OCI-LY3 (cell line): ENCODE results near the gene MAPK7.

Experiments
- EZH2phosphoT487 ChIP-seq: fragments of 200-600 bp; shearing (Covaris generic); IDR thresholded peaks from 2 replicates; pipeline ENCODE4 v1.6.1; 2018; ENCODE audit warnings: antibody characterized with exemption, mixed run types, low read depth
- TF ChIP-seq, protein P1 (sequence below): fragments of 200-600, 300-600 bp; sonication (generic); IDR thresholded peaks from 2 replicates; pipeline ENCODE4 v1.5.1; 2014; ENCODE audit warnings: antibody characterized with exemption, low read length, low read depth

DNA sequence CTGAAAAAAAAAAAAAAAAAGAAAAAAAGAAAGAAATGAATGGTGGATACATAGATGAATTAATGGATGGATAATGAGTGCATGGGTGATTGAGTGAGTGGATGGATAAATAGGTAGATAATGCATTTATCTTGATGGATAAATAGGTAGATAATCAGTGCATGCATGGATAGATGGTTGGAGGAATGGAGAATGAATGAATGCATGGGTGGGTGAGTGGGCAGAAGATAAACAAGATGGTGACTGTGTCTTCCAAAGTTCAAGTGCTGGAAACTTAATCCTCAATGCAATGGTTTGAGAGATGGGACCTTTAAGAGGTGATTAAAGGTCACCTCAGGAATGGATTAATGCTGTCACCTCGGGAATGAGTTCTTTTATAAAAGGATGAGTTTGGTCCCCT is 26.0 kb downstream of the MAPK7 start:
- TF ChIP-seq, protein P1, sequence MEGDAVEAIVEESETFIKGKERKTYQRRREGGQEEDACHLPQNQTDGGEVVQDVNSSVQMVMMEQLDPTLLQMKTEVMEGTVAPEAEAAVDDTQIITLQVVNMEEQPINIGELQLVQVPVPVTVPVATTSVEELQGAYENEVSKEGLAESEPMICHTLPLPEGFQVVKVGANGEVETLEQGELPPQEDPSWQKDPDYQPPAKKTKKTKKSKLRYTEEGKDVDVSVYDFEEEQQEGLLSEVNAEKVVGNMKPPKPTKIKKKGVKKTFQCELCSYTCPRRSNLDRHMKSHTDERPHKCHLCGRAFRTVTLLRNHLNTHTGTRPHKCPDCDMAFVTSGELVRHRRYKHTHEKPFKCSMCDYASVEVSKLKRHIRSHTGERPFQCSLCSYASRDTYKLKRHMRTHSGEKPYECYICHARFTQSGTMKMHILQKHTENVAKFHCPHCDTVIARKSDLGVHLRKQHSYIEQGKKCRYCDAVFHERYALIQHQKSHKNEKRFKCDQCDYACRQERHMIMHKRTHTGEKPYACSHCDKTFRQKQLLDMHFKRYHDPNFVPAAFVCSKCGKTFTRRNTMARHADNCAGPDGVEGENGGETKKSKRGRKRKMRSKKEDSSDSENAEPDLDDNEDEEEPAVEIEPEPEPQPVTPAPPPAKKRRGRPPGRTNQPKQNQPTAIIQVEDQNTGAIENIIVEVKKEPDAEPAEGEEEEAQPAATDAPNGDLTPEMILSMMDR, result no peak
- no peak for TF ChIP-seq EZH2phosphoT487
